Tibial nerve (tissue), 4 donors: Measurements from ENCODE around the gene C9orf50. TPM values are rescaled to one million over a fixed set of nuclear protein-coding genes. Genes with fewer than 3 reads are reported as not detected.
"Not testable (repeated sequence)": the region's sequence is repeated elsewhere in the genome, so short reads cannot be mapped to it uniquely, and the experiment has no call there.

Experiments used
- DNase-seq, 2 donors: peaks; one replicate each; pipeline ENCODE4 v3.0.0-alpha.2; 2019; ENCODE audit warnings: low spot score in 2 of 2
- H3K27ac ChIP-seq, 4 donors: fragments of 200-600 bp; sonication (generic) in 3 of 4; one replicate each; pipeline ENCODE4 v1.5.1; 2017 to 2019; ENCODE audit warnings: mild to moderate bottlenecking in 1 of 4
- H3K27me3 ChIP-seq, 2 donors: fragments of 200-600 bp; sonication (generic) in 1 of 2; one replicate each; pipeline versions ENCODE4 v1.5.1 to v1.6.0; 2017 to 2019
- H3K36me3 ChIP-seq, 3 donors: fragments of 200-600 bp; sonication (generic); one replicate each; pipeline ENCODE4 v1.5.1; 2018 to 2019
- H3K4me1 ChIP-seq, 4 donors: fragments of 200-600 bp; sonication (generic) in 3 of 4; one replicate each; pipeline ENCODE4 v1.5.1; 2017 to 2019
- H3K4me3 ChIP-seq, 4 donors: fragments of 200-600 bp; sonication (generic) in 3 of 4; one replicate each; pipeline ENCODE4 v1.5.1; 2017 to 2019; ENCODE audit warnings: mild to moderate bottlenecking in 1 of 4, moderate library complexity in 1 of 4
- H3K9me3 ChIP-seq, 4 donors: fragments of 200-600 bp; sonication (generic) in 3 of 4; one replicate each; pipeline ENCODE4 v1.5.1; 2017 to 2019
- CTCF ChIP-seq, 5 experiments: fragments of 200-600 bp in 3 of 5; fragments of 450-650 bp in 2 of 5; sonication (generic) in 3 of 5; IDR thresholded peaks; one replicate each; pipeline ENCODE4 v1.5.1; 2016 to 2019; ENCODE audit warnings: antibody characterized with exemption in 5 of 5, mild to moderate bottlenecking in 3 of 5, moderate library complexity in 2 of 5
- EP300 ChIP-seq, 2 donors: sonication (generic); formaldehyde crosslinking; IDR thresholded peaks; one replicate each; pipeline ENCODE4 v1.6.1; 2017; ENCODE audit warnings: antibody characterized with exemption in 2 of 2, mild to moderate bottlenecking in 1 of 2
- POLR2A ChIP-seq, 2 donors: fragments of 450-650 bp; IDR thresholded peaks; one replicate each; pipeline ENCODE4 v1.6.1; 2017; ENCODE audit warnings: antibody characterized with exemption in 2 of 2, mild to moderate bottlenecking in 2 of 2, moderate library complexity in 2 of 2
- WGBS, 2 donors: methylation state at CpG; one replicate each; pipeline ENCODE4 v1.1.5; 2018; 5-methylcytosine and 5-hydroxymethylcytosine counted together
- total RNA-seq, 4 donors: library from RNA; depleted of rRNA; stranded (reverse); fragments of >200 nt; gene quantifications; one replicate each; pipeline ENCODE4 v1.1.0, GENCODE V29; 2016

The C9orf50 gene
- total RNA-seq, 4 donors from 2014 or later = 0.90 to 1.7 (median 1.3) TPM

GRCh38 chr9:129637102-129637501 lies 16.2 kb upstream of the C9orf50 start:
- Histone ChIP-seq H3K9me3 (no peaks in the 10 kb centered on the region), H3K27me3 (no peaks in the 10 kb centered on the region), H3K36me3 (peaks cover 0 to 74% (median 30%) of the 10 kb centered on the region in 3 donors), H3K4me1 (peaks cover 4 to 37% (median 21%) of the 10 kb centered on the region in 4 donors), H3K27ac (no peak overlapping the region), H3K4me3 (no peak overlapping the region)
- no peak for DNase-seq
- 64 to 72% methylated on average over 8 to 9 of the region's 9 CpGs for WGBS, 2 donors
- TF ChIP-seq EP300 (IDR thresholded peaks at IDR 0.05) = no peak
- no peak for TF ChIP-seq POLR2A (IDR thresholded peaks at IDR 0.05)
- no peak for TF ChIP-seq CTCF (IDR thresholded peaks at IDR 0.05)

GRCh38 chr9:129636343-129636742 lies 15.4 kb upstream of the C9orf50 start:
- H3K36me3 ChIP-seq = peaks cover 0 to 74% (median 30%) of the 10 kb centered on the region in 3 donors
- H3K27ac ChIP-seq = not testable (repeated sequence)

GRCh38 chr9:129635099-129636065 lies 14.5 kb upstream of the C9orf50 start:
- H3K36me3 ChIP-seq = peaks cover 0 to 74% (median 30%) of the 10 kb centered on the region in 3 donors

More at GRCh38 chr9:129636343-129636742, 15.4 kb upstream of the C9orf50 start:
- H3K9me3 ChIP-seq, DNase-seq, H3K4me3 ChIP-seq, H3K27me3 ChIP-seq: not testable (repeated sequence)
- peaks cover 4 to 40% (median 22%) of the 10 kb centered on the region in 4 donors for H3K4me1 ChIP-seq
- 86 to 93% methylated on average over 10 of the region's 10 CpGs for WGBS, 2 donors

GRCh38 chr9:129633848-129634247 lies 12.9 kb upstream of the C9orf50 start:
- Histone ChIP-seq H3K36me3 (peaks cover 0 to 65% (median 27%) of the 10 kb centered on the region in 3 donors), H3K4me3 (no peak overlapping the region), H3K4me1 (peaks cover 0 to 40% (median 12%) of the 10 kb centered on the region in 4 donors), H3K9me3 (no peaks in the 10 kb centered on the region), H3K27me3 (no peaks in the 10 kb centered on the region), H3K27ac (no peak overlapping the region)
- TF ChIP-seq CTCF (IDR thresholded peaks at IDR 0.05) = no peak
- TF ChIP-seq EP300 (IDR thresholded peaks at IDR 0.05) = no peak
- TF ChIP-seq POLR2A (IDR thresholded peaks at IDR 0.05) = no peak
- no peak for DNase-seq
- 86 to 88% methylated on average over 12 to 13 of the region's 13 CpGs for WGBS, 2 donors

More at GRCh38 chr9:129635099-129636065, 14.5 kb upstream of the C9orf50 start:
- no peak for TF ChIP-seq EP300 (IDR thresholded peaks at IDR 0.05)
- TF ChIP-seq CTCF (IDR thresholded peaks at IDR 0.05) = no peak
- no peak for TF ChIP-seq POLR2A (IDR thresholded peaks at IDR 0.05)
- peaks cover 4 to 40% (median 15%) of the 10 kb centered on the region in 4 donors for H3K4me1 ChIP-seq
- H3K27me3 ChIP-seq = no peaks in the 10 kb centered on the region
- no peak for DNase-seq
- H3K27ac ChIP-seq = no peak overlapping the region
- H3K9me3 ChIP-seq = no peaks in the 10 kb centered on the region
- no peak overlapping the region for H3K4me3 ChIP-seq
- WGBS, 2 donors = 89 to 93% methylated on average over 24 to 30 of the region's 34 CpGs

GRCh38 chr9:129633207-129633606 lies 12.3 kb upstream of the C9orf50 start:
- 88 to 93% methylated on average over 4 of the region's 4 CpGs for WGBS, 2 donors

More at GRCh38 chr9:129633207-129633606, 12.3 kb upstream of the C9orf50 start:
- Histone ChIP-seq H3K4me3 (no peak overlapping the region), H3K27me3 (no peaks in the 10 kb centered on the region), H3K27ac (no peak overlapping the region), H3K36me3 (peaks cover 0 to 59% (median 21%) of the 10 kb centered on the region in 3 donors), H3K9me3 (no peaks in the 10 kb centered on the region), H3K4me1 (peaks cover 0 to 47% (median 16%) of the 10 kb centered on the region in 4 donors)
- TF ChIP-seq EP300 (IDR thresholded peaks at IDR 0.05) (no peak), CTCF (IDR thresholded peaks at IDR 0.05) (no peak), POLR2A (IDR thresholded peaks at IDR 0.05) (no peak)
- DNase-seq = no peak
